Stimulated activated CD8-positive, alpha-beta memory T cell treated with anti-CD3 and anti-CD28 coated beads, Interleukin-4, amount 100 ng/mL, for 1 hour (primary cell): Measurements from ENCODE around the gene ZNF283.
"Not testable (repeated sequence)": the region's sequence is repeated elsewhere in the genome, so short reads cannot be mapped to it uniquely, and the experiment has no call there.

ENCODE experiments used
- DNase-seq, 2 donors: peaks; one replicate each; pipeline ENCODE4 v3.0.0-alpha.2; 2020; ENCODE audit warnings: low read depth in 2 of 2, low spot score in 1 of 2

Gene ZNF283

GRCh38 chr19:43799502-43800142 is 27.5 kb upstream of the ZNF283 start:
- no peak for DNase-seq

GRCh38 chr19:43802216-43802951 is 24.7 kb upstream of the ZNF283 start, which contains the start of gene LYPD5:
Gene LYPD5, minus strand, starts transcription at chr19:43802447. Its CDS starts 67 bp downstream, at chr19:43802380.
- no peak for DNase-seq

- DNase-seq = no peak
Observed at GRCh38 chr19:43804432-43804831, 22.7 kb upstream of the ZNF283 start.

- DNase-seq = not testable (repeated sequence)
Observed at GRCh38 chr19:43806401-43806800, 20.7 kb upstream of the ZNF283 start.

GRCh38 chr19:43806848-43807247 is 20.3 kb upstream of the ZNF283 start:
- no peak for DNase-seq

- DNase-seq = no peak
Observed at GRCh38 chr19:43807651-43808050, 19.5 kb upstream of the ZNF283 start.

- no peak for DNase-seq
Observed at GRCh38 chr19:43809762-43810696, 17.1 kb upstream of the ZNF283 start.

- no peak for DNase-seq
Observed at GRCh38 chr19:43811837-43812236, 15.3 kb upstream of the ZNF283 start.

GRCh38 chr19:43812259-43812658 is 14.9 kb upstream of the ZNF283 start:
- DNase-seq = no peak

GRCh38 chr19:43812688-43813087 is 14.4 kb upstream of the ZNF283 start:
- no peak for DNase-seq

- no peak for DNase-seq
Observed at GRCh38 chr19:43814663-43815352, 12.3 kb upstream of the ZNF283 start.

- DNase-seq = not testable (repeated sequence)
Observed at GRCh38 chr19:43817454-43817853, 9.7 kb upstream of the ZNF283 start.

- DNase-seq = no peak
Observed at GRCh38 chr19:43818500-43818899, 8.6 kb upstream of the ZNF283 start.

- no peak for DNase-seq
Observed at GRCh38 chr19:43820098-43820883, 6.8 kb upstream of the ZNF283 start.

- no peak for DNase-seq
Observed at GRCh38 chr19:43820884-43821215, 6.3 kb upstream of the ZNF283 start.

- DNase-seq = not testable (repeated sequence)
Observed at GRCh38 chr19:43823856-43824255, 3.3 kb upstream of the ZNF283 start.

- DNase-seq = not testable (repeated sequence)
Observed at GRCh38 chr19:43824572-43824971, 2.5 kb upstream of the ZNF283 start.

- DNase-seq = no peak
Observed at GRCh38 chr19:43839139-43839538, 12.0 kb downstream of the ZNF283 start.

- DNase-seq = no peak
Observed at GRCh38 chr19:43842007-43842406, 14.9 kb downstream of the ZNF283 start.

- no peak for DNase-seq
Observed at GRCh38 chr19:43847246-43847645, 20.1 kb downstream of the ZNF283 start.
